G401 (cell line): Measurements from ENCODE around the gene TRIM42. TPM values are rescaled to one million over a fixed set of nuclear protein-coding genes. Genes with fewer than 3 reads are reported as not detected.

Source experiments
- DNase-seq: peaks from one replicate; pipeline ENCODE4 v3.0.0-alpha.2; 2015; ENCODE audit warnings: low spot score
- in situ Hi-C: cut with HindIII; loops from 2 replicates; pipeline ENCODE4 v1.10.0; 2016; ENCODE audit warnings: low sequenced_read_pairs, mixed read lengths
- total RNA-seq: library from RNA; depleted of rRNA; stranded (reverse); fragments of >200 nt; shearing (Covaris generic); gene quantifications from 2 replicates; pipeline ENCODE4 v1.2.3, GENCODE V29; 2014

The TRIM42 gene
- total RNA-seq, 1 experiment from 2014 or later = not detected

DNA sequence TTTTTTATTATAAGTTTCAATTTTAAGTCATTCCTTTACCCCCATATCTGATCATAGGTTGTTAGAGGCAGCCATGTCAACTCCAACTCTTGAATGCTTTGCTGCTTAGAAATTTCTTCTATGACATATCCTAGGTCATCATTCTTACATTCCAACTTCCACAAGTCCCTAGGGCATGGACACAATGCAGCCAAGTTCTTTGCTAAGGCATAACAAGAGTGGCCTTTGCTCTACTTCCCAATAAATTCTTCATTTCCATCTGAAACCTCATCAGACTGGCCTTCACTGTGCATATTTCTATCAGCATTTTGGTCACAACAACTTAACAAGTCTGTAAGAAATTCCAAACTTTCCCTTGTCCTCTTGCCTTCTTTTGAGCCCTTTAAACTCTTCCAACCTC, 28.5 kb downstream of the TRIM42 start:
- DNase-seq = no peak
- in situ Hi-C loops = no loop called here

GRCh38 chr3:140708815-140709214, 31.0 kb downstream of the TRIM42 start:
- in situ Hi-C loops = no loop called here
- no peak for DNase-seq

DNA sequence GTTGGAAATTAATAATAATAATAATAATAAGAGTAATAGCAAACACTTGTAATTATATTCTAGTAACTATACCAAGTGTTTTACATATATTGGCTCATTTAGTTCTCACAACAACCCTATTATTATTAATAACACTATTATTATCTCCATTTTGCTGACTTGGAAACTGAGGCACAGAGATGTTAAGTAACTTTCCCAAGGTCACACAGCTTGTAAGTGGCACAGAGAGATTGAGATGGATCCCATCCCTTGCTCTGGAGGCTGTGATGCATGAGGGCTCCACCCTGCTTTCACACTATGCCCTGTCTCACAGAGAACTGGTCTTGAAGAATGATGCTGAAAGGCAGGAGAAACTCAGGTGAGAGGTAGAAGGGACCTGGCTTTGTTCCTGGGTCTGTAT, 31.9 kb downstream of the TRIM42 start:
- DNase-seq = no peak
- in situ Hi-C loops = no loop called here

- no peak for DNase-seq
- in situ Hi-C loops = no loop called here
These were observed 33.0 kb downstream of the TRIM42 start for GRCh38 chr3:140710711-140711389.

GRCh38 chr3:140711390-140712035, 33.6 kb downstream of the TRIM42 start:
- in situ Hi-C loops = no loop called here
- no peak for DNase-seq

DNA sequence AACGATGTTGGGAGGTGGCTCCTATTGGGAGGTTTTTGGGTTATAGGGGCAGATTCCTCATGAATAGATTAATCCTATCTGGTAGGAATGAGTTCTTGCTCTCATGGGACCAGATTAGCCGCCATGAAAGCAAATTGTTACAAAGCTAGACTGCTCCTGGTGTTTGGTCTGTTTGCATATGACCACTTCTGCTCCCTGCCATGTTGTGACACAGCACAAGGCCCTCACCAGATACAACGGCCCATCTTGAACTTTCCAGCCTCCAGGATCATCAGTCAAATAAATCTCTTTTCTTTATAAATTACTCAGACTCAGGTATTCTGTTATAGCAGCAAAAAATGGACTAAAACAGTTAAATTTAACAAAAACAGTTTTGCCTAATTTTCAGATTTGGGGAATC, 34.4 kb downstream of the TRIM42 start:
- DNase-seq = no peak
- in situ Hi-C loops = no loop called here

DNA sequence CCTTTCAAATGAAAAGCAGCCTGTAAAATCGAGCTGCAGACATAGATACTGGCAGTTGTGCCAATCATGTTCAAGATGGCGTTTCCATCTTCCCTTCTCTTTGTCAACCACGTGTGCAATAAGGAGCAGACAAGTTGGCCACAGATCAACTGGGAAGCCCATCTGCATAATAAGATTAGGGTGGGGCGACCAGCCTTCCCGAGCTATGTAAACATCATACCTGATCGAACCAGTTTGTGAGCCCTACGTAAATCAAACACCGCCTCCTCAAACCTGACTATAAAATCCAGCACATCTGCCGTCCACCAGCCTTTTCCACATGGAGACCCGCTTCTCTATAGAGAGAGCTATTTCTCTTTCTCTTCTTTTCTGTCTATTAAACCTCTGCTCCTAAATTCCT, 37.2 kb downstream of the TRIM42 start:
- DNase-seq = no peak
- in situ Hi-C loops = no loop called here

- DNase-seq = no peak
- in situ Hi-C loops = no loop called here
These were observed 40.1 kb downstream of the TRIM42 start for GRCh38 chr3:140717921-140718320.

DNA sequence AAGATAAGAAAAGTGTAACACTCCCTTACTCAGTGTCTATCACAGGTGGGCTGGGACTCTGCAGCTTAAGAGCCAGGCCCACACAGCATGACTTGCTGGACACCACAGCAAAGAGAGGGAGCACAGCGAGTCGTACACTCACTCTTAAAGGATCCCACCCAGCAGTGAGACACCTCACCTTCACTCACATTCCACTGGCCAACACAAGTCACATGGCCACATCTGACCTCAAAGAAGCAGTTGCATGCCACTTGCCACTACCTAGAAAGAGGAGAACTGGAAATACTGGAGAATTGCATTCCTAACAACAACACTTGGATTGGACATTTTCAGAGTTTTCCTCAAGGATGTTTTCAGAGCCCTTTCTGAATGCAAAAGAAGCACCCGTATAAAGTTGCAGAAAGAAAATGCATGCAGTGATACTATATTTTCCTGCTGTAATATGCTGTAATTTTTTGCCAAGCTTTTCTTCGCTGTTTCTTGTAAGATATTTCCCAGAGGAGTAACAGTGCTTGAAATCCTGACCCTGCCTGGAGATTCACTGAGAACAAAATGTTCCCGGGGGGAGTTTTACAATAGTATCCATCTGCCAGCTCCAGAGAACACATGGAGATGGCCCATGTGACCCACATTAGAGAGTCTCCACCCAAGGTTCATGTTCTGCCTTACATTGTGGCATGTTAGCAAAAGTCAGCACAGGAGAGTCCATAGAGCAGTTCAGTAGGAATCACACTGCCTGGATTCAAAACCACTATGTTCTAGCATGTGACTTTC, 42.2 kb downstream of the TRIM42 start:
- in situ Hi-C loops = no loop called here

DNA sequence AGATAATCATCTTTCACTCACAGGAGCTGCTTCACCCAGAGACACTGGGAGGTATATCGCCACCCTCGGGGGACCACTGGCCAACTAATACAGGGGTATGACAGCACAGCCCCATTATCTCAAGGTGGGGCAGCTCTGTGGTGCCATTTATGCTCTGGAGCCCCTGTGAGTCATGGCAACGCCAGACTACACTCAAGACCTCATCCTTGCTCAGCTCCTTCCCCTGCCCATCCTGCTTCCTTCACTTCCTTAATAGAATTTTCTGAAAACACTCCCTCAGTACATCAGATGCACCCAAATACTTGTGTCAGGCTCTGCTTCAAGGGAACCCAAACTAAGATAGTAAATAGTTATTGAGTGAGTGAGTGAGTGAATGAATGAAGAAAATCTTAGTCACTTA, 45.7 kb downstream of the TRIM42 start:
- DNase-seq = no peak
- in situ Hi-C loops = no loop called here

More for the DNA sequence above, 42.2 kb downstream of the TRIM42 start:
- no peak for DNase-seq

GRCh38 chr3:140724856-140725812, 47.3 kb downstream of the TRIM42 start:
- in situ Hi-C loops = no loop called here
- no peak for DNase-seq

- in situ Hi-C loops = no loop called here
- no peak for DNase-seq
These were observed 48.2 kb downstream of the TRIM42 start for GRCh38 chr3:140726066-140726465.

GRCh38 chr3:140727886-140728285, 50.0 kb downstream of the TRIM42 start:
- DNase-seq = no peak
- in situ Hi-C loops = no loop called here

- in situ Hi-C loops = no loop called here
- DNase-seq = no peak
These were observed 53.7 kb downstream of the TRIM42 start for GRCh38 chr3:140731440-140732119.

DNA sequence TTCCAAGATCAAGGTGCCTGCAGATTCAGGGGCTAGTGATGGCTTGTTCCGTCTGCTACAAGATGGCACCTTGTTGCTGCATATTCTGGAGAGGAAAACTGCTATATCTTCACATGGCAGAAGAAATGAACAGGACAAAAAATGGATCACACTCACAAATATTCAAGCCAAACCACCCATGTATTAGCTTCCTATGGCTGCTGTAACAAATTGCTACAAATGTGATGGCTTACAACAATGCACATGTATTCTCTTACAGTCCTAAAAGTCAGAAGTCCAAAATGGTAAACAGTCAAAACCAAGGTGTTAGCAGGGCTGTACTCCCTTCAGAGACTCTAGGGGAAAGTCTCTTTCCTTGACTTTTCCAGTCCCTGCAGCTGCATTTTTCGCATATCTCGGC, 55.8 kb downstream of the TRIM42 start:
- no peak for DNase-seq
- in situ Hi-C loops = no loop called here

GRCh38 chr3:140736863-140737460, 59.1 kb downstream of the TRIM42 start:
- in situ Hi-C loops = no loop called here

DNA sequence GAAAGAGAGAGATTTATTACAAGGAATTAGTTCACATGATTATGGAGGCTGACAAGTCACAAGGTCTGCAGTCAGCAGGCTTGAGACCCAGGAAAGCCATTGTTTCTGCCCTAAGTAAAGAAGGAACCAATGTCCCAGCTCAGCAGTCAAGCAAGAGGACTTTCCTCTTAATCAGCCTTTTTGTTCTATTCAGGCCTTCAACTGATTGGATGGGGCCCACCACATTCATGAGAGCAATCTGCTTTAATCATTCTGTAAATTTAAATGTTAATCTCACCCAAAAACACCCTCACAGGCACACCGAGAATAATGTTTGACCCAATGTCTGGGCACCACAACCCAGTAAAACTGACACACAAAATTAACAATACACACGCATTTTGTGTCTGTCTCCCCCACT, 64.3 kb downstream of the TRIM42 start:
- in situ Hi-C loops = no loop called here
- no peak for DNase-seq

More at GRCh38 chr3:140736863-140737460, 59.1 kb downstream of the TRIM42 start:
- peak; percentile 18 for DNase-seq

DNA sequence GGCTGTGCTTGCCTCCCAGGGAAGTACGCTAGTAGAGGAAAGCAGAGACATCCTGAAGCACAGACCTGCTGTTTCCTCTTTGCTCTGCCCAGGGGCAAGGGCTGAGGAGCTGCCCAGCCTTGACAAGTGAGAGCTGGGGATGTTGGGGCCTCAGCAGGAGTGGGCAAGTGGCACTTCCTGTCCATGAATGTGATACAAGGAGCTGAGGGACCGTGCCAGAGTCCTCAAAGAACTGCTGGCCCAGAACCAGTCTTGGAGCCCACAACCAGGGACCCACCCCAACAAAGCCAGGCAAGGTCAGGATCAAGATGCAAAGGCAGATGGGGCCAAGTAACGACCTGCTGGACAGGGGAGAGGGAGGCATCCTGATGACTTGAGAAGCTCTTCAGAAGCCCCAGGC, 70.3 kb downstream of the TRIM42 start:
- DNase-seq = no peak
- in situ Hi-C loops = no loop called here
